ENCODE data around the gene MAML1. TPM values are rescaled to one million over a fixed set of nuclear protein-coding genes. Genes with fewer than 3 reads are reported as not detected.

Gene MAML1
- total and polyA plus RNA-seq, 10 of the 15 experiments (the other 5 are each of a cell fraction or from before 2014, with no cell fraction given), result 0.42 to 23.9 (median 7.3) TPM

DNA sequence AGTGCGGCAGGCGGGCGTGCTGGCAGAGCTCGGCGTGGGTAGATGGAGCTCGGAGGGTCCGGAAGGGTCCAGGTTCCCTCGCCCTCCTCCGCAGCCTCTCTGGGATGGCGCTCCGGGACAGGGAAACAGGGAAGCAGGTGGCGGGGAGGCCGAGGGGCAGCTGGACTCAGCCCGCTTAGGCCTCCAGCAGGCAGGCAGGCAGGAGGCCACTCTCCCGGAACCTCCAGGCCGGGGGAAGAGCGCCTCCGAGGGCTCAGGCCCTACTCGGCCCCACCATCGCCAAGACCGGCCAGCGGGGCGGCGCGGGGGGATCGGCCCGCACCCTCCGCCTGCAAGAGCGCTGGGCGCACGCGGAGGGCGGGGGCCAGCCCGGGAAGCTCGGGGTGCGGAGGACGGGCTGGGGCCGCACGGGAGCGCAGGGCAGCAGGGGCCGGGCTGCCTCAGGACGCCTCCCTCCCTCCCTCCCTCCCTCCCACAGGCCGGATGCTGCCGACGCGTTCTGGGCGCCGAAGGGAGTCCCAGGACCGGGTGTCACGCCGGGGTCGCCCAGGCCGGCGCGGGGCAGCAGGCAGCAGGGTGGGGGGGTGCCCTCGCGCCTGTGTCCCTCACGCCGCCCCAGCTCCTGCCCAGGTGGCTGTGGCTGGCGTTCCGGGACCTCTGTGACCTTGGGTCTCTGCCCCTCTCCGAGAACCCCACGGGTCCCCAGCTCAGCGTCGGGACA, 73.1 kb downstream of the MAML1 start:
- no TSS peak for BruUV-seq (replicated peaks)
- Histone ChIP-seq H3K9ac (ENCODE audit: control insufficient read depth, insufficient read depth, low read length) (peak overlapping the region; percentile 77), H3K9me3 (replicated peaks; ENCODE audit: control insufficient read depth, insufficient read depth, low read length) (no peaks in the 10 kb centered on the region), H3K79me2 (ENCODE audit: control insufficient read depth, insufficient read depth, low read length) (peaks cover 31% of the 10 kb centered on the region), H3K4me1 (ENCODE audit: control insufficient read depth, insufficient read depth, low read length) (peaks cover 16% of the 10 kb centered on the region), H3K27me3 (replicated peaks in 1 of 2; ENCODE audit: control insufficient read depth in 2 of 2, insufficient read depth in 2 of 2, low read length in 1 of 2) (no peaks in the 10 kb centered on the region), H3K4me2 (ENCODE audit: control insufficient read depth, insufficient read depth) (peak overlapping the region; percentile 83), H3K4me3 (peak overlapping the region; percentile 80), H4K20me1 (ENCODE audit: control insufficient read depth, insufficient read depth) (no peaks in the 10 kb centered on the region), H3K27ac (ENCODE audit: control insufficient read depth, insufficient read depth) (peak overlapping the region; percentile 78), H3K36me3 (ENCODE audit: control insufficient read depth in 2 of 2, insufficient read depth in 2 of 2, low read length in 1 of 2) (no peaks in the 10 kb centered on the region; a peak in 1 of 4 replicates), H2AFZ (ENCODE audit: control insufficient read depth, low read depth, low read length) (peak overlapping the region; percentile 58)
- intact Hi-C loops (cut with micrococcal nuclease; ENCODE audit: unreplicated experiment) (loop anchor here (2.0 to 5.0 kb wide), 2 partner anchors 53 to 102 kb away; partner anchors contain the start of genes MRNIP and TBC1D9B), in situ Hi-C loops (cut with MboI) (loop anchor here (25.0 kb wide), 1 partner anchor 1007 kb away; the partner anchor contains the start of gene MGAT1)
- no peak for FAIRE-seq
- no peak for DNase-seq (ENCODE audit: low read depth, low spot score)
- peak; percentile 46 for ATAC-seq
- CTCF ChIA-PET, result interaction anchor here (0.9 to 1.5 kb wide), 3 partner anchors 8 to 101 kb away, joined by 3 to 6 read pairs (median 4); partner anchors contain the start of gene SQSTM1
- 29% methylated on average over 35 of the region's 65 CpGs for WGBS (ENCODE audit: insufficient coverage, insufficient replicate concordance, low lambda C conversion rate, missing lambda C conversion rate)
- SMC1A ChIA-PET (ENCODE audit: uncharacterized antibody, unreplicated experiment), result no interaction called here
- POLR2A ChIA-PET, result interaction anchor here (0.6 to 1.4 kb wide), 6 partner anchors 12 to 470 kb away, joined by 3 to 9 read pairs (median 3); partner anchors contain the start of genes HNRNPH1 and LTC4S
- RAD21 ChIA-PET (ENCODE audit: unreplicated experiment), result interaction anchor here (0.5 to 1.7 kb wide), 6 partner anchors 15 to 101 kb away, joined by 3 to 6 read pairs (median 4); partner anchors contain the start of genes MRNIP and SQSTM1
- peak; percentile 65 for TF ChIP-seq CREM (IDR thresholded peaks at IDR 0.05; ENCODE audit: low read depth)
- TF ChIP-seq RAD21 (IDR thresholded peaks at IDR 0.05; ENCODE audit: insufficient read depth, low read depth, low read length), result no peak
- TF ChIP-seq, protein P1, sequence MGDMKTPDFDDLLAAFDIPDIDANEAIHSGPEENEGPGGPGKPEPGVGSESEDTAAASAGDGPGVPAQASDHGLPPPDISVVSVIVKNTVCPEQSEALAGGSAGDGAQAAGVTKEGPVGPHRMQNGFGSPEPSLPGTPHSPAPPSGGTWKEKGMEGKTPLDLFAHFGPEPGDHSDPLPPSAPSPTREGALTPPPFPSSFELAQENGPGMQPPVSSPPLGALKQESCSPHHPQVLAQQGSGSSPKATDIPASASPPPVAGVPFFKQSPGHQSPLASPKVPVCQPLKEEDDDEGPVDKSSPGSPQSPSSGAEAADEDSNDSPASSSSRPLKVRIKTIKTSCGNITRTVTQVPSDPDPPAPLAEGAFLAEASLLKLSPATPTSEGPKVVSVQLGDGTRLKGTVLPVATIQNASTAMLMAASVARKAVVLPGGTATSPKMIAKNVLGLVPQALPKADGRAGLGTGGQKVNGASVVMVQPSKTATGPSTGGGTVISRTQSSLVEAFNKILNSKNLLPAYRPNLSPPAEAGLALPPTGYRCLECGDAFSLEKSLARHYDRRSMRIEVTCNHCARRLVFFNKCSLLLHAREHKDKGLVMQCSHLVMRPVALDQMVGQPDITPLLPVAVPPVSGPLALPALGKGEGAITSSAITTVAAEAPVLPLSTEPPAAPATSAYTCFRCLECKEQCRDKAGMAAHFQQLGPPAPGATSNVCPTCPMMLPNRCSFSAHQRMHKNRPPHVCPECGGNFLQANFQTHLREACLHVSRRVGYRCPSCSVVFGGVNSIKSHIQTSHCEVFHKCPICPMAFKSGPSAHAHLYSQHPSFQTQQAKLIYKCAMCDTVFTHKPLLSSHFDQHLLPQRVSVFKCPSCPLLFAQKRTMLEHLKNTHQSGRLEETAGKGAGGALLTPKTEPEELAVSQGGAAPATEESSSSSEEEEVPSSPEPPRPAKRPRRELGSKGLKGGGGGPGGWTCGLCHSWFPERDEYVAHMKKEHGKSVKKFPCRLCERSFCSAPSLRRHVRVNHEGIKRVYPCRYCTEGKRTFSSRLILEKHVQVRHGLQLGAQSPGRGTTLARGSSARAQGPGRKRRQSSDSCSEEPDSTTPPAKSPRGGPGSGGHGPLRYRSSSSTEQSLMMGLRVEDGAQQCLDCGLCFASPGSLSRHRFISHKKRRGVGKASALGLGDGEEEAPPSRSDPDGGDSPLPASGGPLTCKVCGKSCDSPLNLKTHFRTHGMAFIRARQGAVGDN (IDR thresholded peaks at IDR 0.05), result peak; percentile 50; the same call in 1 of the 2 replicates
- TF ChIP-seq CBFB (IDR thresholded peaks at IDR 0.05; ENCODE audit: low read depth), result no peak
- TF ChIP-seq, protein P2, sequence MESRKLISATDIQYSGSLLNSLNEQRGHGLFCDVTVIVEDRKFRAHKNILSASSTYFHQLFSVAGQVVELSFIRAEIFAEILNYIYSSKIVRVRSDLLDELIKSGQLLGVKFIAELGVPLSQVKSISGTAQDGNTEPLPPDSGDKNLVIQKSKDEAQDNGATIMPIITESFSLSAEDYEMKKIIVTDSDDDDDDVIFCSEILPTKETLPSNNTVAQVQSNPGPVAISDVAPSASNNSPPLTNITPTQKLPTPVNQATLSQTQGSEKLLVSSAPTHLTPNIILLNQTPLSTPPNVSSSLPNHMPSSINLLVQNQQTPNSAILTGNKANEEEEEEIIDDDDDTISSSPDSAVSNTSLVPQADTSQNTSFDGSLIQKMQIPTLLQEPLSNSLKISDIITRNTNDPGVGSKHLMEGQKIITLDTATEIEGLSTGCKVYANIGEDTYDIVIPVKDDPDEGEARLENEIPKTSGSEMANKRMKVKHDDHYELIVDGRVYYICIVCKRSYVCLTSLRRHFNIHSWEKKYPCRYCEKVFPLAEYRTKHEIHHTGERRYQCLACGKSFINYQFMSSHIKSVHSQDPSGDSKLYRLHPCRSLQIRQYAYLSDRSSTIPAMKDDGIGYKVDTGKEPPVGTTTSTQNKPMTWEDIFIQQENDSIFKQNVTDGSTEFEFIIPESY (IDR thresholded peaks at IDR 0.05), result no peak
- TF ChIP-seq POLR2A (IDR thresholded peaks at IDR 0.05; ENCODE audit: low read depth, low read length), result peak; percentile 72
- no peak for TF ChIP-seq EP300 (IDR thresholded peaks at IDR 0.05; ENCODE audit: borderline replicate concordance in 1 of 2, control insufficient read depth in 1 of 2, low read depth in 2 of 2, low read length in 2 of 2)
- TF ChIP-seq NR2F1 (conservative IDR thresholded peaks at IDR 0.05), result peak; percentile 72; the same call in 1 of the 2 replicates
- TF ChIP-seq BHLHE40 (IDR thresholded peaks at IDR 0.05; ENCODE audit: borderline replicate concordance in 1 of 2, low read depth in 2 of 2, low read length in 1 of 2), result peak; percentile 29 to 87; a peak in 3 of 4 replicates
- 0 out of 3 replicates have a peak, but pooled peaks have one; percentile 6 for TF ChIP-seq POU2F2 (IDR thresholded peaks at IDR 0.05; ENCODE audit: borderline replicate concordance, low read depth, low read length)
- TF ChIP-seq GATAD2B (conservative IDR thresholded peaks at IDR 0.05; ENCODE audit: low read depth), result peak; percentile 62; the same call in 1 of the 2 replicates
- TF ChIP-seq TCF12 (IDR thresholded peaks at IDR 0.05; ENCODE audit: low read depth, low read length), result 0 out of 2 replicates have a peak, but pooled peaks have one; percentile 30
- no peak for TF ChIP-seq SMC3 (IDR thresholded peaks at IDR 0.05; ENCODE audit: borderline replicate concordance, low read length)
- 0 out of 2 replicates have a peak, but pooled peaks have one; percentile 54 for TF ChIP-seq TCF3 (IDR thresholded peaks at IDR 0.05; ENCODE audit: borderline replicate concordance, insufficient read depth, low read depth, low read length)
- peak; percentile 36; the same call in 1 of the 2 replicates for TF ChIP-seq DPF2 (IDR thresholded peaks at IDR 0.05)
- TF ChIP-seq CREB1 (IDR thresholded peaks at IDR 0.05; ENCODE audit: low read depth), result peak; percentile 73; the same call in 1 of the 2 replicates
